Heart left ventricle (tissue), 16 donors: Measurements from ENCODE around the gene TMEM232. TPM values are rescaled to one million over a fixed set of nuclear protein-coding genes. Genes with fewer than 3 reads are reported as not detected.

Experiments used
- ATAC-seq, 4 donors: fragments of 200-7000 bp; cut with Tn5 transposase; one replicate each; pipeline ENCODE4 v1.9.1; 2020 to 2022; ENCODE audit warnings: moderate library complexity in 4 of 4, mild to moderate bottlenecking in 3 of 4, moderate number of reproducible peaks in 1 of 4
- DNase-seq, 5 donors: peaks; one replicate each; pipeline ENCODE4 v3.0.0-alpha.2; 2020
- H3K27ac ChIP-seq, 12 donors: fragments of 200-600 bp; sonication (generic) in 4 of 12; one replicate each; pipeline versions ENCODE4 v1.5.0 to v1.8.0; 2016 to 2022; ENCODE audit warnings: mild to moderate bottlenecking in 2 of 12
- H3K27me3 ChIP-seq, 9 donors: fragments of 200-600 bp; sonication (generic) in 2 of 9; one replicate each; pipeline versions ENCODE4 v1.5.1 to v1.8.0; 2016 to 2022; ENCODE audit warnings: mild to moderate bottlenecking in 3 of 9
- H3K36me3 ChIP-seq, 9 donors: fragments of 200-600 bp; sonication (generic) in 2 of 9; one replicate each; pipeline versions ENCODE4 v1.5.0 to v1.8.0; 2018 to 2022; ENCODE audit warnings: mild to moderate bottlenecking in 2 of 9
- H3K4me1 ChIP-seq, 12 donors: fragments of 200-600 bp; sonication (generic) in 4 of 12; one replicate each; pipeline versions ENCODE4 v1.5.0 to v1.8.0; 2016 to 2022; ENCODE audit warnings: mild to moderate bottlenecking in 3 of 12
- H3K4me3 ChIP-seq, 12 donors: fragments of 200-600 bp; sonication (generic) in 4 of 12; one replicate each; pipeline versions ENCODE4 v1.5.0 to v1.8.0; 2017 to 2022; ENCODE audit warnings: mild to moderate bottlenecking in 9 of 12, moderate library complexity in 4 of 12
- H3K9me3 ChIP-seq, 12 donors: fragments of 200-600 bp; sonication (generic) in 4 of 12; one replicate each; pipeline versions ENCODE4 v1.5.0 to v1.8.0; 2016 to 2022; ENCODE audit warnings: mild to moderate bottlenecking in 1 of 12
- CTCF ChIP-seq, 12 donors: fragments of 200-600 bp; sonication (generic) in 4 of 12; IDR thresholded peaks; one replicate each; pipeline versions ENCODE4 v1.5.0 to v1.8.0; 2018 to 2022; ENCODE audit warnings: antibody characterized with exemption in 12 of 12, mild to moderate bottlenecking in 5 of 12
- POLR2A ChIP-seq, 2 donors: fragments of 450-650 bp; IDR thresholded peaks; one replicate each; pipeline ENCODE4 v1.6.1; 2017; ENCODE audit warnings: antibody characterized with exemption in 2 of 2, mild to moderate bottlenecking in 2 of 2, moderate library complexity in 2 of 2
- WGBS, 4 donors: extraction: QIAGEN DNeasy Blood & Tissue Kit in 2 of 4; methylation state at CpG; one replicate each; pipeline versions ENCODE4 v1.1.5 to v1.1.7; 2013 to 2018; 5-methylcytosine and 5-hydroxymethylcytosine counted together
- intact Hi-C, 10 donors: fragments of 100-400 bp; cut with DNase I; formaldehyde crosslinking; loops; one replicate each; pipeline versions ENCODE4 v1.11.1 to v1.14.2; 2022
- polyA plus RNA-seq, 2 donors: library from polyadenylated mRNA; stranded (reverse); fragments of 200-250 nt; gene quantifications; one replicate each; pipeline ENCODE4 v1.2.3, GENCODE V29; 2013
- total RNA-seq, 9 donors: library from RNA; depleted of rRNA in 2 of 9; stranded (reverse); fragments of >200 nt in 2 of 9; fragmentation: NEBNext Ultra II Directional in 3 of 9; extraction: Animal tissue kit (Norgen Biotek cat#: 25700) in 3 of 9; gene quantifications; one replicate each; pipeline versions ENCODE4 v1.1.0 to v1.2.4, GENCODE V29; 2016 to 2023
- donor health status: ischemic (EF 13 %, LVEDD 7.1; RV severe dilation, severe dysfunction).
- donor health status: healthy with polysubstance abuse.
- donor health status: DM: no; HTN: yes; CAD: no.
- donor health status: DM: no; HTN: no; CAD: no.
- donor health status: ischemic (EF 25% LVEDD 6.9; RV normal size, moderate dysfunction).
- donor health status: ischemic (EF 25% LVEDD 5.7; RV mildly dilated, moderate dysfunction).
- donor health status: healthy.
- donor health status: DM: yes; HTN: yes; CAD: no.
- donor health status: ischemic (EF 35%, LVEDD 5.7; RV mildly dilated, moderate dysfunction).
- donor health status: nonischemic (EF 11% LVEDD 7.7; RV severe dilation, severe dysfunction).
- donor health status: DM: yes; HTN: yes; CAD: no.
- donor health status: PGD.
- donor health status: ischemic (EF 29% LVEDD 5.4; RV normal size, mild dysfunction).
- donor health status: nonischemic (EF 23%, LVEDD 6.1; RV moderate dilation, normal function).

TMEM232 gene
- total and polyA plus RNA-seq, 11 donors: 0.30 to 5.6 (median 2.5) TPM; not detected in 1

DNA sequence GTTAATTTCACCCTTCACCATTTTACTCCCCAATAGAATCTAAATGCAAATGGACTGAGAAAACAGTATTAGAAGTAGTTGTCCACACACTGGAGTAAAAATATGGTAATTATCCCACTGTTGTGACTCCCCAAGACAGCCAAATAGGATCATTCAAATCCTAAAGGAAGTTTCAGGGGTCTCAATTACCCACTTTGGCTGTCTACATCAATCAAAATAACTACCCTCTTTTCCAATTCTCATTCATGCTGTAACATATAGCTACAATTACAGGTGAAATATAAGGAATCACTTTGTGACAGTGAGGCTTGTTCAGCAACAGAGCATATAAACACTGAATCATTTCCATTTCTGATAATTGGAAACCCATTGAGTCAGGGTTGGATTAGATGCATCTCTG, 220.1 kb downstream of the TMEM232 start:
- no peaks in the 10 kb centered on the region for H3K4me1 ChIP-seq
- intact Hi-C loops: no loop called here
- H3K4me3 ChIP-seq: no peak overlapping the region
- no peaks in the 10 kb centered on the region for H3K36me3 ChIP-seq
- no peak for ATAC-seq
- no peak for DNase-seq
- no peak overlapping the region for H3K27ac ChIP-seq
- no peak for TF ChIP-seq CTCF (IDR thresholded peaks at IDR 0.05)
- TF ChIP-seq POLR2A (IDR thresholded peaks at IDR 0.05): no peak
- no peaks in the 10 kb centered on the region for H3K9me3 ChIP-seq
- H3K27me3 ChIP-seq: no peaks in the 10 kb centered on the region

DNA sequence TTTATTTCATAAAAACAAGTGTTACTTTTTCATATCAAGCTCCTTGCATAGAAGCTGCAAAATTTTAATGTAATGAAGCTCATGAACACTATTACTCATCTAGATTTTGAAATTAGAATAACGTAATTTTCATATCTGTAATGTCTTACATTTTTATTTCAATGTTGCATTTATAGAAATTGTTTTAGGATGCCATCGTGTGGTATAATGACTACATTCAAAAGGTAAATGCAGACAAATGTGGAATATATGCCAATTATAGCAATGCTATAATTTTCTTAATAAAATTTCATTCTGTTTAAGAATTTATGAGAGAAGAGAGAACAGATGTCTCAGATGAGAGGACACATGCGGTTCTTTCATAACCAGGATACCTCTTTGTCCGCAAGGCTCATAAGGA, 230.2 kb downstream of the TMEM232 start:
- no peaks in the 10 kb centered on the region for H3K4me1 ChIP-seq
- H3K4me3 ChIP-seq: no peak overlapping the region
- H3K27me3 ChIP-seq: no peaks in the 10 kb centered on the region
- no peaks in the 10 kb centered on the region for H3K36me3 ChIP-seq
- TF ChIP-seq POLR2A (IDR thresholded peaks at IDR 0.05) (no peak), CTCF (IDR thresholded peaks at IDR 0.05) (no peak)
- ATAC-seq (no peak), DNase-seq (no peak)
- 76 to 83% (median 80%) methylated on average over 4 of the region's 4 CpGs for WGBS, 4 donors
- H3K27ac ChIP-seq: no peak overlapping the region
- intact Hi-C loops: no loop called here
- H3K9me3 ChIP-seq: peaks cover 0 to 3% (median 0%) of the 10 kb centered on the region in 12 donors

DNA sequence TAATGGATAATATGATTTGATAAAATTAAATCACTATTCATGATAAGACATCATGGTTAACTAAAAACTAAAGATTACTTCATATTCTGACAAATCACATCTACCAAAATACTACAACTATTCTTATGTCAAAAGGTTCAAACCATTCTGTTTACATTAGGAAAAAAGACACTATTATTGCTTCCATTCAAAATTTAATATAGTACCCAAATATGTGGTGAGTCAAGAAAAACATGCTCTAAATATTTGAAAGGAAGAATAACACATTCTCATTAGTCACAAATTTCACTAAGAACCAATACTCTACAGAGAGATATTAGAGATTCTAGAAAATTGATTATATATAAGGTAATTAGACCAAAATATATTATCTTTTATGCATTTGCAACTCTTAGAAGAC, 234.0 kb downstream of the TMEM232 start:
- DNase-seq (no peak), ATAC-seq (no peak)
- no peaks in the 10 kb centered on the region for H3K4me1 ChIP-seq
- no peak for TF ChIP-seq CTCF (IDR thresholded peaks at IDR 0.05)
- no peak for TF ChIP-seq POLR2A (IDR thresholded peaks at IDR 0.05)
- no peak overlapping the region for H3K4me3 ChIP-seq
- H3K36me3 ChIP-seq: no peaks in the 10 kb centered on the region
- H3K27ac ChIP-seq: no peak overlapping the region
- no peaks in the 10 kb centered on the region for H3K27me3 ChIP-seq
- intact Hi-C loops: no loop called here
- peaks cover 0 to 3% (median 0%) of the 10 kb centered on the region in 12 donors for H3K9me3 ChIP-seq

GRCh38 chr5:110478895-110479294, 247.6 kb downstream of the TMEM232 start:
- Histone ChIP-seq H3K27ac (no peak overlapping the region), H3K4me1 (no peaks in the 10 kb centered on the region), H3K9me3 (peaks cover 0 to 17% (median 3%) of the 10 kb centered on the region in 12 donors), H3K4me3 (no peak overlapping the region), H3K36me3 (no peaks in the 10 kb centered on the region), H3K27me3 (no peaks in the 10 kb centered on the region)
- no peak for ATAC-seq
- 45 to 59% (median 52%) methylated on average over 2 of the region's 2 CpGs for WGBS, 4 donors
- DNase-seq: no peak
- intact Hi-C loops: no loop called here
- no peak for TF ChIP-seq CTCF (IDR thresholded peaks at IDR 0.05)
- no peak for TF ChIP-seq POLR2A (IDR thresholded peaks at IDR 0.05)
